GM19351 (cell line): Measurements from ENCODE around the gene CCK.
"Not testable (repeated sequence)": the region's sequence is repeated elsewhere in the genome, so short reads cannot be mapped to it uniquely, and the experiment has no call there.

Experiments used
- ATAC-seq: cut with Tn5 transposase; IDR thresholded peaks from one replicate; pipeline ENCODE4 v1.9.1; 2021; ENCODE audit warnings: mild to moderate bottlenecking, moderate library complexity; ENCODE audit not compliant: unreplicated experiment

Gene CCK

GRCh38 chr3:42266085-42266484 lies at the start of gene CCK:
CCK (minus strand) TSS chr3:42266185; CDS start chr3:42263630, 2,555 bp downstream.
- ATAC-seq = no peak

- no peak for ATAC-seq
These were observed 48.4 kb upstream of the CCK start for GRCh38 chr3:42314411-42314810.

- ATAC-seq = no peak
These were observed 42.7 kb upstream of the CCK start for GRCh38 chr3:42308651-42309050.

- no peak for ATAC-seq
These were observed 40.5 kb upstream of the CCK start for GRCh38 chr3:42306499-42306898.

- ATAC-seq = no peak
These were observed 37.1 kb upstream of the CCK start for GRCh38 chr3:42302924-42303634.

- no peak for ATAC-seq
These were observed 35.6 kb upstream of the CCK start for GRCh38 chr3:42301446-42302175.

- no peak for ATAC-seq
These were observed 34.8 kb upstream of the CCK start for GRCh38 chr3:42300778-42301177.

- no peak for ATAC-seq
These were observed 34.0 kb upstream of the CCK start for GRCh38 chr3:42300013-42300412.

GRCh38 chr3:42298259-42298658 lies 32.3 kb upstream of the CCK start:
- no peak for ATAC-seq

- ATAC-seq = no peak
These were observed 26.0 kb upstream of the CCK start for GRCh38 chr3:42292009-42292408.

GRCh38 chr3:42290966-42291714 lies 25.2 kb upstream of the CCK start:
- peak; percentile 51 for ATAC-seq

- no peak for ATAC-seq
These were observed 23.0 kb upstream of the CCK start for GRCh38 chr3:42289026-42289425.

GRCh38 chr3:42288385-42288784 lies 22.4 kb upstream of the CCK start:
- no peak for ATAC-seq

GRCh38 chr3:42287423-42287822 lies 21.4 kb upstream of the CCK start:
- ATAC-seq = not testable (repeated sequence)

GRCh38 chr3:42277676-42278075 lies 11.7 kb upstream of the CCK start:
- no peak for ATAC-seq

GRCh38 chr3:42276141-42277132 lies 10.5 kb upstream of the CCK start:
- ATAC-seq = peak; percentile 89

GRCh38 chr3:42275217-42275616 lies 9.2 kb upstream of the CCK start:
- ATAC-seq = no peak

- ATAC-seq = no peak
These were observed 8.3 kb upstream of the CCK start for GRCh38 chr3:42274266-42274665.

- no peak for ATAC-seq
These were observed 7.4 kb upstream of the CCK start for GRCh38 chr3:42273361-42273760.

- no peak for ATAC-seq
These were observed 5.8 kb upstream of the CCK start for GRCh38 chr3:42271786-42272185.

- ATAC-seq = no peak
These were observed 4.6 kb upstream of the CCK start for GRCh38 chr3:42270561-42270960.
